ENCODE results near the gene TDP2. TPM values are rescaled to one million over a fixed set of nuclear protein-coding genes. Genes with fewer than 3 reads are reported as not detected.

TDP2 gene
- total and polyA plus RNA-seq, 9 of the 15 experiments (the other 6 are each of a cell fraction or from before 2014, with no cell fraction given) = 27.7 to 60.1 (median 31.8) TPM

DNA sequence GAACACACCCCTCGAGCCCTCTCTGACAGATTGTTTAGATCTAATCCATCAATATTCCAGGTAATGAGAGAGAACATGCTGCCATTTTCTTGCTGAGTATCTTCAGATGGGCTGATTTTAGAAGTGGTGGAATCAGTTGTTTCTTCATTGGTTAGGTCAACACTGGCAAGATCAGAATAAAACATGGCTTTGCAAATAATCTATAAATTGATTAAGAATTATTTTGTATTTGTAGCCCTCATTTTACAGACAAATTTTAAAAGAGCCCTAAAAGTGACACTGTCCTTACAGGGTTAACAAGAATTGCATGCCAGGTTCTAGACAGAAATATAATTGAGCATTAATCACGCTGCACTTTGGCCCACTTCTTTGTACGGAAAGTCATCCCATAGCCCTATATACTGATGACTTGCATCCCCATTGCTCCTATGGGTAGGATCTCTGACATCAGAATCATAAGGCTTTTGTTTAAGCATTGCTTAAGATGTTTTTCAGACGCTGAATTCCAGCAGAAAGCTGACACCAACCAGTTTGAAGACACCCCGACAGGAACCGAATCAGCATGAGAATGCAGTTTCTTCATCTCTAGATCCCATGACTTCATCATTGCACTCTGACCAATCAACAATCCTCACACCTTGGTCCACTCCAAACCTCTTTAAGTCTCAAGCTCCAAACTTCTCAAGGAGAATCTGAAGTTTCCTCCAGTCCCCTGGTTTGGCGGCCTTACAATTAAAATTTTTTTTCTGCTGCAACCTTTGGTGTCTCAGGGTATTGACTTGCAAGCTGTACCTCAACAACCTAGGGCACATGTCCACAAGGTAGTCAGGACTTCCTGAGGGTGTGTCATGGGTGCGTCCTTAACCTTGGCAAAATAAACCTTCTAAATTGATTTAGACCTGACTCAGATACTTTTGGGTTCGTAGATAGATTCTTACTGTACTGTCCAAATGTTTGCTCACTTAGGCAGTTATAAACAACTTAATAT, 7.8 kb downstream of the TDP2 start (continued):
- TF ChIP-seq ZNF589 (CRISPR knock-in tag; IDR thresholded peaks at IDR 0.05; ENCODE audit: low read depth) = no peak
- TF ChIP-seq SMARCB1 (IDR thresholded peaks at IDR 0.05; ENCODE audit: insufficient read length, low read depth) = no peak
- no peak for TF ChIP-seq PPARD (CRISPR knock-in tag; IDR thresholded peaks at IDR 0.05)
- no peak for TF ChIP-seq HDAC6 (IDR thresholded peaks at IDR 0.05; ENCODE audit: low read depth, low read length)
- no peak for TF ChIP-seq POLR2AphosphoS2 (IDR thresholded peaks at IDR 0.05; ENCODE audit: low read length)
- TF ChIP-seq CXXC5 (CRISPR knock-in tag; IDR thresholded peaks at IDR 0.05) = 0 out of 2 replicates have a peak, but pooled peaks have one; percentile 39
- no peak for TF ChIP-seq NR0B1 (IDR thresholded peaks at IDR 0.05; ENCODE audit: partially characterized antibody)
- no peak for TF ChIP-seq SMARCA5 (IDR thresholded peaks at IDR 0.05)
- no peak for TF ChIP-seq ZNF407 (IDR thresholded peaks at IDR 0.05; ENCODE audit: low read depth)
- TF ChIP-seq, protein P1, sequence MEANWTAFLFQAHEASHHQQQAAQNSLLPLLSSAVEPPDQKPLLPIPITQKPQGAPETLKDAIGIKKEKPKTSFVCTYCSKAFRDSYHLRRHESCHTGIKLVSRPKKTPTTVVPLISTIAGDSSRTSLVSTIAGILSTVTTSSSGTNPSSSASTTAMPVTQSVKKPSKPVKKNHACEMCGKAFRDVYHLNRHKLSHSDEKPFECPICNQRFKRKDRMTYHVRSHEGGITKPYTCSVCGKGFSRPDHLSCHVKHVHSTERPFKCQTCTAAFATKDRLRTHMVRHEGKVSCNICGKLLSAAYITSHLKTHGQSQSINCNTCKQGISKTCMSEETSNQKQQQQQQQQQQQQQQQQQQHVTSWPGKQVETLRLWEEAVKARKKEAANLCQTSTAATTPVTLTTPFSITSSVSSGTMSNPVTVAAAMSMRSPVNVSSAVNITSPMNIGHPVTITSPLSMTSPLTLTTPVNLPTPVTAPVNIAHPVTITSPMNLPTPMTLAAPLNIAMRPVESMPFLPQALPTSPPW (CRISPR knock-in tag; IDR thresholded peaks at IDR 0.05) = no peak
- TF ChIP-seq GTF2F1 (IDR thresholded peaks at IDR 0.05; ENCODE audit: low read depth, low read length) = no peak
- TF ChIP-seq UBTF (IDR thresholded peaks at IDR 0.05; ENCODE audit: borderline replicate concordance in 1 of 2, low read depth in 2 of 2, low read length in 2 of 2) = no peak
